ENCODE results near the gene HOXA10. TPM values are rescaled to one million over a fixed set of nuclear protein-coding genes. Genes with fewer than 3 reads are reported as not detected.

Gene HOXA10
- total and polyA plus RNA-seq, 4 donors, result 0.03 to 0.70 (median 0.13) TPM

DNA sequence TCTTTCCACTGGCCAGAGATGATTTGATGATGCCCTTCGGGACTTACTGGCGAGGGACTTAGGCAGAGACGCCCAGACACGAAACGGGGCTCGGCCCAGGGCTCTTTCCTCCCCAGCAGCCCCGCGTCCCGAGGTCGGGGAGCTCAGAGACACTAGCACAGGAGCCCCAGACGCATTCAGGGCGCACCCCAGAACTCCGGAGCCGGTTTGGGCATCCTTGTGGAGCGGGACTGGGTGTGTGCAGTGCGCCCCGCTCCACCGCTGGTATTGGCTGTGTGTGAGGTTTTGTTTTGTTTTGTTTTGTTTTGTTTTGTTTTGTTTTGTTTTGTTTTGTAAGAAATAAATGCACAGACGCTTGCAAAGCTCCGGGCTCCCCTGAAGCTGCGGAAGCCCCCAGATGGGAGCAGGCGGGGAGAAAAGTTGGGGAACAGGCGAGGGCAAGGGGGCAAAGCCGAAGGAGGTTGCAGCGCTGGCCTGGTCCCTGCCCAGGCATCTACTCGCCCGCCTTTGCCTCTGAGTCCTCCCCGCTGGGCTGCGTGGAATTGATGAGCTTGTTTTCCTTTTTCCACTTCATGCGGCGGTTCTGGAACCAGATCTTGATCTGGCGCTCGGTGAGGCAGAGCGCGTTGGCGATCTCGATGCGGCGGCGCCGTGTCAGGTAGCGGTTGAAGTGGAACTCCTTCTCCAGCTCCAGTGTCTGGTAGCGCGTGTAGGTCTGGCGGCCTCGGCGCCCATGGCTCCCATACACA lies 28.8 kb downstream of the HOXA10 start:
- TF ChIP-seq, protein P1, sequence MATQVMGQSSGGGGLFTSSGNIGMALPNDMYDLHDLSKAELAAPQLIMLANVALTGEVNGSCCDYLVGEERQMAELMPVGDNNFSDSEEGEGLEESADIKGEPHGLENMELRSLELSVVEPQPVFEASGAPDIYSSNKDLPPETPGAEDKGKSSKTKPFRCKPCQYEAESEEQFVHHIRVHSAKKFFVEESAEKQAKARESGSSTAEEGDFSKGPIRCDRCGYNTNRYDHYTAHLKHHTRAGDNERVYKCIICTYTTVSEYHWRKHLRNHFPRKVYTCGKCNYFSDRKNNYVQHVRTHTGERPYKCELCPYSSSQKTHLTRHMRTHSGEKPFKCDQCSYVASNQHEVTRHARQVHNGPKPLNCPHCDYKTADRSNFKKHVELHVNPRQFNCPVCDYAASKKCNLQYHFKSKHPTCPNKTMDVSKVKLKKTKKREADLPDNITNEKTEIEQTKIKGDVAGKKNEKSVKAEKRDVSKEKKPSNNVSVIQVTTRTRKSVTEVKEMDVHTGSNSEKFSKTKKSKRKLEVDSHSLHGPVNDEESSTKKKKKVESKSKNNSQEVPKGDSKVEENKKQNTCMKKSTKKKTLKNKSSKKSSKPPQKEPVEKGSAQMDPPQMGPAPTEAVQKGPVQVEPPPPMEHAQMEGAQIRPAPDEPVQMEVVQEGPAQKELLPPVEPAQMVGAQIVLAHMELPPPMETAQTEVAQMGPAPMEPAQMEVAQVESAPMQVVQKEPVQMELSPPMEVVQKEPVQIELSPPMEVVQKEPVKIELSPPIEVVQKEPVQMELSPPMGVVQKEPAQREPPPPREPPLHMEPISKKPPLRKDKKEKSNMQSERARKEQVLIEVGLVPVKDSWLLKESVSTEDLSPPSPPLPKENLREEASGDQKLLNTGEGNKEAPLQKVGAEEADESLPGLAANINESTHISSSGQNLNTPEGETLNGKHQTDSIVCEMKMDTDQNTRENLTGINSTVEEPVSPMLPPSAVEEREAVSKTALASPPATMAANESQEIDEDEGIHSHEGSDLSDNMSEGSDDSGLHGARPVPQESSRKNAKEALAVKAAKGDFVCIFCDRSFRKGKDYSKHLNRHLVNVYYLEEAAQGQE (IDR thresholded peaks at IDR 0.05), result no peak
- TF ChIP-seq HNF4A (conservative IDR thresholded peaks at IDR 0.05) (no peak), EGR1 (IDR thresholded peaks at IDR 0.05; ENCODE audit: low read depth in 2 of 2) (no peak)
- H3K4me1 ChIP-seq (ENCODE audit: control insufficient read depth in 4 of 4, insufficient read depth in 4 of 4, low read length in 3 of 4), result peaks cover 3 to 21% (median 7%) of the 10 kb centered on the region in 4 donors
- peaks cover 8 to 33% (median 16%) of the 10 kb centered on the region in 4 donors for H3K27me3 ChIP-seq (ENCODE audit: control insufficient read depth in 4 of 4, insufficient read depth in 4 of 4, low read length in 3 of 4)
- no peaks in the 10 kb centered on the region for H3K36me3 ChIP-seq (ENCODE audit: control insufficient read depth in 4 of 4, insufficient read depth in 3 of 4, low read depth in 1 of 4, low read length in 3 of 4)
- H3K27ac ChIP-seq (ENCODE audit: low read depth in 1 of 2, low read length in 2 of 2), result no peak overlapping the region
- DNase-seq (ENCODE audit: low spot score), result no peak
- 26% methylated on average over 47 of the region's 47 CpGs for WGBS
- no peak overlapping the region for H3K4me3 ChIP-seq (ENCODE audit: low read depth in 1 of 3, low read length in 3 of 3)
- no peak overlapping the region for H3K9ac ChIP-seq (ENCODE audit: low read depth in 1 of 2, low read length in 2 of 2)
- peaks cover 0 to 11% (median 0%) of the 10 kb centered on the region in 4 donors for H3K9me3 ChIP-seq (ENCODE audit: control insufficient read depth in 4 of 4, low read length in 3 of 4)

DNA sequence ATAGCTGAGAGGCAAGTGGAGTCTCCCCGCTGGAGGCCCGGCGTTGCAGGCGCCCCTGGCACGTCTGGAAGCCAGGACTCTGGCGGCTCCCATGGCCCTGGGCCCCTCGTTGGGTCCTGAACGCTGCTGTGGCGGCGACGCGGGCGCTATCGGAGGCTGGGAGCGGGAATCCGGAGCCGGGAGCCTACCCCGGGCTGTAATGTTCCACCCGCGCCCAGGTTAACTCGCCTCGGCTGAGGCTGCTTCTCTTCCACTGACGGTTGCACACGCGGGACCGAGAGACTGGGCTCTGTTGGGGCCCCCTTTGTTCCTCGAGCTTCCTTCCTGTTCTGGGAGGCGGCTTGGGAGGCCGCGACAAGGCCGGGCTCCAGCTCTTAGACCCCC lies 29.3 kb downstream of the HOXA10 start:
- TF ChIP-seq, protein P2, sequence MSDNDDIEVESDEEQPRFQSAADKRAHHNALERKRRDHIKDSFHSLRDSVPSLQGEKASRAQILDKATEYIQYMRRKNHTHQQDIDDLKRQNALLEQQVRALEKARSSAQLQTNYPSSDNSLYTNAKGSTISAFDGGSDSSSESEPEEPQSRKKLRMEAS (IDR thresholded peaks at IDR 0.05), result no peak
- TF ChIP-seq YY1 (IDR thresholded peaks at IDR 0.05), result no peak
- TF ChIP-seq, protein P3, sequence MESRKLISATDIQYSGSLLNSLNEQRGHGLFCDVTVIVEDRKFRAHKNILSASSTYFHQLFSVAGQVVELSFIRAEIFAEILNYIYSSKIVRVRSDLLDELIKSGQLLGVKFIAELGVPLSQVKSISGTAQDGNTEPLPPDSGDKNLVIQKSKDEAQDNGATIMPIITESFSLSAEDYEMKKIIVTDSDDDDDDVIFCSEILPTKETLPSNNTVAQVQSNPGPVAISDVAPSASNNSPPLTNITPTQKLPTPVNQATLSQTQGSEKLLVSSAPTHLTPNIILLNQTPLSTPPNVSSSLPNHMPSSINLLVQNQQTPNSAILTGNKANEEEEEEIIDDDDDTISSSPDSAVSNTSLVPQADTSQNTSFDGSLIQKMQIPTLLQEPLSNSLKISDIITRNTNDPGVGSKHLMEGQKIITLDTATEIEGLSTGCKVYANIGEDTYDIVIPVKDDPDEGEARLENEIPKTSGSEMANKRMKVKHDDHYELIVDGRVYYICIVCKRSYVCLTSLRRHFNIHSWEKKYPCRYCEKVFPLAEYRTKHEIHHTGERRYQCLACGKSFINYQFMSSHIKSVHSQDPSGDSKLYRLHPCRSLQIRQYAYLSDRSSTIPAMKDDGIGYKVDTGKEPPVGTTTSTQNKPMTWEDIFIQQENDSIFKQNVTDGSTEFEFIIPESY (IDR thresholded peaks at IDR 0.05), result no peak
- Histone ChIP-seq H3K27ac (ENCODE audit: low read depth in 1 of 2, low read length in 2 of 2) (no peak overlapping the region), H3K4me3 (ENCODE audit: low read depth in 1 of 3, low read length in 3 of 3) (no peak overlapping the region), H3K36me3 (ENCODE audit: control insufficient read depth in 4 of 4, insufficient read depth in 3 of 4, low read depth in 1 of 4, low read length in 3 of 4) (no peaks in the 10 kb centered on the region), H3K9ac (ENCODE audit: low read depth in 1 of 2, low read length in 2 of 2) (no peak overlapping the region), H3K27me3 (ENCODE audit: control insufficient read depth in 4 of 4, insufficient read depth in 4 of 4, low read length in 3 of 4) (peaks cover 8 to 33% (median 18%) of the 10 kb centered on the region in 4 donors), H3K9me3 (ENCODE audit: control insufficient read depth in 4 of 4, low read length in 3 of 4) (peaks cover 0 to 11% (median 0%) of the 10 kb centered on the region in 4 donors), H3K4me1 (ENCODE audit: control insufficient read depth in 4 of 4, insufficient read depth in 4 of 4, low read length in 3 of 4) (peaks cover 2 to 19% (median 7%) of the 10 kb centered on the region in 4 donors)
- 11% methylated on average over 31 of the region's 31 CpGs for WGBS
- no peak for DNase-seq (ENCODE audit: low spot score)

DNA sequence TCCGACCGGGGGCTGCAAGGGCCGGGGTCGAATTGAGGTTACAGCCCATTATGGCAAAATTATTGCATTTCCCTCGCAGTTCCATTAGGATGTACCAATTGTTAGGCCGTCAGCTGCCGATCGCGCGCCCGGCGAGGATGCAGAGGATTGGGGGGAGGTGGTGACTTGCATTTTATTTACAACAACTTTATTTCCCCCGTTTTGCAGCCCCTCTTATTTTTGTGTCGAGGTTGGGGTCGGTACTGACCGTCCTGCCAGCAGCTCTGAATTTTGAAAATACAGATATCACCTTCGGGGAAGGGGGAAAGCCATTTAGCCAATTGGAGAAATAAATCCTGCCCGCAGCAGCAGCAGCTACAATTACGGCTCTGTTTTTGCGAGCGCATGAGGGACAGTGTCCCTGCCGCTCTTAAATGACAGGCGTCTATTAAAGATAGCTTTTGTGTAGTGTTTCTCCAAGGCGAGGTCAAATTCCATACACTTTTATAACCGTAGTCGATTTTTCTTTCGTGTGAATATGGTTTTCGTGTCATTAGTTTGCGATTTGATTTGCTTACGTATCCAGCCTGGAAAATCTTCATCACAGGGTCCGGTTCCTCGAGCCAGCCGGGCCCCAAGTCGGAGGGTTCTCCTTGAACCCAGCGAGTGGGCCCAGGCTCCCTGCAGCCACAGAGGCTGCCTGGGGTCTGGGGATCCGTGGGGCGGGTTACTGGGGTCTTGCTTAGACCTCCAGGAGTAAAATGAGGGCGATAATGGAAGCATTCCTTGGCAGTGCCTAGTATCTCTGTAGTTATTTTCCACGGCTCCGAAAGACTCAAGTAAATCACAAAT lies 30.0 kb downstream of the HOXA10 start:
- WGBS, result 25% methylated on average over 40 of the region's 40 CpGs
- H3K4me1 ChIP-seq (ENCODE audit: control insufficient read depth in 4 of 4, insufficient read depth in 4 of 4, low read length in 3 of 4), result peaks cover 2 to 19% (median 10%) of the 10 kb centered on the region in 4 donors
- no peak overlapping the region for H3K27ac ChIP-seq (ENCODE audit: low read depth in 1 of 2, low read length in 2 of 2)
- TF ChIP-seq RXRA (IDR thresholded peaks at IDR 0.05), result no peak
- no peak for TF ChIP-seq JUND (IDR thresholded peaks at IDR 0.05)
- no peak for TF ChIP-seq YY1 (IDR thresholded peaks at IDR 0.05)
- TF ChIP-seq EGR1 (IDR thresholded peaks at IDR 0.05; ENCODE audit: low read depth in 2 of 2), result no peak
- no peak for TF ChIP-seq FOXA2 (IDR thresholded peaks at IDR 0.05)
- TF ChIP-seq, protein P1 (IDR thresholded peaks at IDR 0.05), result no peak
- no peak for TF ChIP-seq SP1 (IDR thresholded peaks at IDR 0.05)
- TF ChIP-seq, protein P4, sequence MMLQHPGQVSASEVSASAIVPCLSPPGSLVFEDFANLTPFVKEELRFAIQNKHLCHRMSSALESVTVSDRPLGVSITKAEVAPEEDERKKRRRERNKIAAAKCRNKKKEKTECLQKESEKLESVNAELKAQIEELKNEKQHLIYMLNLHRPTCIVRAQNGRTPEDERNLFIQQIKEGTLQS (IDR thresholded peaks at IDR 0.05), result no peak
- TF ChIP-seq NR2F2 (IDR thresholded peaks at IDR 0.05), result no peak
- TF ChIP-seq FOXA1 (IDR thresholded peaks at IDR 0.05), result no peak
- H3K4me3 ChIP-seq (ENCODE audit: low read depth in 1 of 3, low read length in 3 of 3), result peak overlapping the region in 1 of 3 donors; percentile 45
- H3K9ac ChIP-seq (ENCODE audit: low read depth in 1 of 2, low read length in 2 of 2), result no peak overlapping the region
- peaks cover 0 to 11% (median 0%) of the 10 kb centered on the region in 4 donors for H3K9me3 ChIP-seq (ENCODE audit: control insufficient read depth in 4 of 4, low read length in 3 of 4)
- H3K36me3 ChIP-seq (ENCODE audit: control insufficient read depth in 4 of 4, insufficient read depth in 3 of 4, low read depth in 1 of 4, low read length in 3 of 4), result no peaks in the 10 kb centered on the region
- DNase-seq (ENCODE audit: low spot score), result no peak
- peaks cover 10 to 30% (median 18%) of the 10 kb centered on the region in 4 donors for H3K27me3 ChIP-seq (ENCODE audit: control insufficient read depth in 4 of 4, insufficient read depth in 4 of 4, low read length in 3 of 4)
